Non-pigmented ciliary epithelial cell (primary cell): ENCODE results near the gene ANO2.

ENCODE experiments used
- DNase-seq: peaks from one replicate; pipeline ENCODE4 v3.0.0-alpha.2; 2010; ENCODE audit warnings: low read depth

Gene ANO2

DNA sequence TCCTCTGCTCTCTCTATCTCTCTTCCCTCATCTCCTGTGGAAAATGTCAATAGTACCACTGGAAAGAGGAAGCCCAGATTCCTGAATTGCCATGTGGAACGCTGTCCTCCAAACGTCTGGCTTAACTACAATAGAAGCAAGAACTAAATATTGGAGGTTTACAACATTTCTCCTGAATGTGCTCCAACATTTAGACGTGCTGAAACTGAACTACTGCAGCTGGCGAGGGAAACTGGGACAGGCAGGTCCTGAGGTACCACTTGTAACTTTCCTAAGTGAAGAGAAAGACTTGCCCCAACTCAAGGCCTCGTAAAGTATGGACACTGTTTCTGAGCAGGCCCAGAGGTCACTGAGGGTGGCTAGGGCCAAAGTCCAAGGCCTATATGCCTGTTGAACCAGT is 325.4 kb downstream of the ANO2 start:
- DNase-seq: no peak

DNA sequence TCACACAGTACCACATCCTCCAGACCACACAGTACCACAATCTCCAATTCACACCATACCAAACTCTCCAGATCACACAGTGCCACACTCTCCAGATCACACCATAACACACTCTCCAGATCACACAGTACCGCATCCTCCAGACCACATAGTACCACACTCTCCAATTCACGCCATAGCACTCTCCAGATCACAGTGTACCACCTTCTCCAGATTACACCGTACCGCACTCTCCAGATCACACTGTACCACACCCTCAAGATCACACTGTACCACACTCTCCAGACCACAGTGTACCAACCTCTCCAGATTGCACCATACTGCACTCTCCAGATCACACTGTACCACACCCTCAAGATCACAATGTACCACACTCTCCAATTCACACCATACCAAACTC is 328.2 kb downstream of the ANO2 start:
- DNase-seq: no peak

DNA sequence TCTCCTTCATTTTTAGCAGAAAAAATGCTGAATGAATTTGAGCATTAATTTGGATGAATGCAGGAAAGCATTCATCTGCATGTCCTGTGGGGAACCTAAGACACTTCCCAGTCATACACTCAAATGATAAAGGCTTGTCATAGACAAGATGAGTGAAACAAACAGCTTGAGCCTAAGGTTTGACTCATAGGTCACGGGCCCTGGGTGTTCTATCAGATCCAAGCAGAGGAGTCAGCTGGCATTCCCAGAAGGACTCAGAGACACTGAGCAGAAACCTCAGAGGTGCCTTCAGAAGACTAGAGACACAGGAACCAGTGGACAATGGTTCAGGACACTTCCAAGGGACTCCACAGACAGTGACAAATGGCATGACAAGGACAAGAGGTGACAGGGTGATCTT is 329.3 kb downstream of the ANO2 start:
- DNase-seq: no peak

DNA sequence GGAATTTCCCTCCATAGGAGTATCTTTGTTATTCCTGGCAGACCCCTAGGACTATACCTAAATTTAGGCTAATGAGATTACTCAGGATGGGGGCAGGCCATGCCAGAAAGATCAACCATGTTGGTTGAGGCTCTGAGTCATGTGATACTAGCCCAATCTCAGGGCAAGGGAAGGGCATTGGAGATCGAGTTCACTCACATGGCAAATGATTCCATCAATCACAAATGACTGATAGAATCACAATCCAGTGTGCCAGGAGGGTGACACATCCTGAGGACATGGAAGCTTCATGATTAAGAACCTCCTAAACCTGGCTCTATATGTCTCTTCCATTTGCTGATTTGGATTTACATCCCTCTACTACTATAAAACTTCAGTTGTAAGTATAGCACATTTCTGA is 330.8 kb downstream of the ANO2 start:
- no peak for DNase-seq

DNA sequence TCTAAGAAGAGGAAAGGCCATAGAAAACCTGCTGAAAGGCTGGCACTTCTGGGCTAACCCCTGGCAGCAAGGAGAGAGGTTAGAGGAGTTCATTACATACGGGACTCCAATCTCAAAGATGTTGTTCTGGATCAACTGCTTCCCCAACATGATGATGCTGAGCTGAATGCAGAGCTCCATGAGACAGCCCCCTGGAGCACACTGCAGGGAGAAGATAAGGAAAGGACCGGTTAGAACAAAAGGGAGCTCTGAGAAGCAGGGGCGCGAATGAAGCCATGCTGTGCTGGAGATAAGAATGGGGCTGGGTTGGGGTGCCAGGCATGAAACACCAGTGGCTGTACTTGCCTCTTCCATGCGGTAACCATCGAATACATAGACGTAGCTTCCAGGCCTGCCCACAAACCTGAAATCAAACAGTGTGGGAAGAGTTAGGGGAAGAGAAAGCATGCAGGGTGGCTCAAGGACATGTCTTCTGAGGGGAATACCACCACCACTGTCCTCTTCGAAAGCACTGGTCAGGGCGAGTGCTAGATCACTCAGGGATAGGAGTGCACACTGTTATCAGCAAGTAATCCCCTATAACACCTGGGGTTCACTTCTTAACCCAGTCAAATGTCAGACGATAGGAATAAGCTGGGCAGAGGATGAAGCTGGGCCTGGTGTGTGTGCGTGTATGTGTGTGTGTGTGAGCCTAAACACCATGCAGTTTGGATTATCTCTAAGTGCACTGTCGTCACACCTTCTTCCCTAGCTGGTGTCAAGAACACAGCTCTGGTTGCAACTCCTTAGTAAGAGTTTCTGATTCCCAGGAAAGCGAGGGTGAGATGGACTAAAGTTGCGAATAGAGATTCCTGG is 332.3 kb downstream of the ANO2 start:
- no peak for DNase-seq

DNA sequence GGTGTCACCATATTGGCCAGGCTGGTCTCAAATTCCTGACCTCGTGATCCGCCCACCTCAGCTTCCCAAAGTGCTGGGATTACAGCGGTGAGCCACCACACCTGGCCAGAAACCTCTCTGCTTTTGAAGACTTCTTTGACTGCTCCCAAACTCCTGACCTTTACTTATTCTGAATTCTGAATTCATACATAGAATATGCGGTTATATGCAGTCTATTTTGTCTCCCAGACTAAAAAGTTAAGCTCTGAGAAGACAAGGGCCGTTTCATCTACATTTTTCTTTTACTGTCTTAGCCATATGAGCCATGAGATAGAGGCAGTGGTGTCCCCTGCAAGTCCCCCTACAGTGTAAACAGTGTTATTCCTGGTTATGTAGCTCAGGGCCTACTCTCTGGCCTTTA is 333.9 kb downstream of the ANO2 start:
- DNase-seq: no peak

DNA sequence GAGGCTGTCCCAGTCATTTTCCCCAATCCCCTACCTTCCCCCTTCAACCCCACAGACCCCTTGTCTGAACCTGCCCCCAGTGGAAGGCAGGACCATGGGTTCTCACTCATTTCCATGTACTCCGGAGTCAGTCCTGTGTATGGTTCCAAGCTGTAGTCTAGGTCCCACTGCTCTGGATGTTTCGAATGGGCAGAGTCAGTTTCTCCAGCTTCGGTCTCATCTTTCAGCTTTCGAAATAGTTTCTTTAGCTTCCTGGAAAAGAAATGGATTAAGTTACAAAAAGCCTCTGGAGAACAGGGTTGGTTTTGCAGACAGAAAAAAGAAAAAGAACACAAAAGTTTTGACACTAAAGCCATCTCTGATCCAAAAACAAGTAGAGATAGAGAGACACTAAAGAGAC is 345.7 kb downstream of the ANO2 start:
- no peak for DNase-seq

DNA sequence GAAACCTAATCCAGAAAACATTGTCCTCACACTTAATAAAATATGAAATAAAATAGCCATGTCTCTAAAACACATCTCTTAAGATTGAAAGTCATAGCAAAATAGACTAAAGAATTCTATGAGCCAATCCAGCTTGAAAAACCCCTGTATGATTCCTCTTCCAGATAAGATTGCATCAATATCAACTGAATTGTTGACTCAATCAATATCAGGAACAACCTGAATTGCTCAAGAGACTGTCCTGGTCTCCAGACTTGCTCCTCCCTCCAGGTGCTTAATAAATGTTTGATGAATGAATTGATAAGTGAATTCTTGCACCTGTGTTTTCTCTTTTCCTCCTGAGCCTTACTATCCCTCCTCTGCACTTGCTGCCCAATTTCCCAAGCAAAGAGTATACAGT is 351.1 kb downstream of the ANO2 start:
- DNase-seq: no peak

DNA sequence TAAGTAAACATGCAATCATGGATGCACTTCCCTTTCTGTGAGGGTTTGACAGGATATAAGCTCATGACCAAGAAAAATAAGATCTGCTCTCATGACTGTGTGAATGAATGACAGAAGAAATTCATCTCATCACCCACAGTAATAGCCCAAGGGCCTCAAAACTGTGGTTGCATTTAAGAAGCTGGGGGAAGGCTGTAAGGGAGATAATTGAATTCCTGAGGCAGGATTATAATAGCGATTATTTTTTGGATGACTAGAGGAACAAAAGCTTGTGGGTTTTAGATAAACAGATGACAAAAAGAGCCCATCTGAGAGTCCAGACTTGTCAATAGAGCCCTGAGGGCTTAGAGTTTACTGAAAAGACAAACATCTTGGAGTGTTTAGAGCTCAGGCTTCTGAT is 352.0 kb downstream of the ANO2 start:
- no peak for DNase-seq

DNA sequence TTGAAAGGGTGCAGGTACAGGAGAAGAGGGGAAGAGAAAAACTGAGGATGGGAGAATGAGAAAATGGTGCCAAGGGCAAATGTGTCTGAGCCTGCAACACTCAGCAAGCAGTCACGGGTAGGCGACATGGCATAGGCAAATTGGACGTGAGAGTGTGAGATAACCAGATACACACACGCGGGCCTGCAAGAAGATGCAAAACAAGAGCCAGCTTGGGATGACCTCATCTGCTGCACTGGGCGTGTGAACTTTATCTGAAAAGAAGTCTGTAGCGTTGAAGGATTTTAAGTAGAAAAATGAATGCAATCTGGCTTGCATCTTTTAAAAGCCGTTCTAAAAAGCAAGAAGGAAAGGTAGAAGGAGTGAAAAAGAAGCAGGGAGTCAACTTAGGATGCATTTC is 352.7 kb downstream of the ANO2 start:
- DNase-seq: no peak

DNA sequence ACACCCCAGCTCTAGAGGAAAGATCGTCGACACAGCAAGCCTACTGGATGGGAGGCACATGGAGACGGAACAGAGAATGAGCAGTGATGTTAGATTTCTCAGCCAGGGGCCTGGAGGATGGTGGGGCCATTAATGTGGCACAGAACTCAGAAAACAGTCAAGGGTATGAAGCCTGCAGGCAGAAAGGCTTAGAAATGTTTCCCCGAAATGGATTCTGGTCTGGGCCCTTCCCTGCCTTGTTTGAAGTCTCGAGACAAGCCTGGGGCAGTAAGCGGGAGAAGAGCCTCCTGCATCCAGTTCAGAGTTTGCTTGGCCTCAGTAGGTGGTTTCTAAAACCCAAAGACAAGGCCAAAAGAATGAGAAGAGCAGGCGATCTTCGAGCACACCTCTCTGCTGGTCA is 354.7 kb downstream of the ANO2 start:
- no peak for DNase-seq

DNA sequence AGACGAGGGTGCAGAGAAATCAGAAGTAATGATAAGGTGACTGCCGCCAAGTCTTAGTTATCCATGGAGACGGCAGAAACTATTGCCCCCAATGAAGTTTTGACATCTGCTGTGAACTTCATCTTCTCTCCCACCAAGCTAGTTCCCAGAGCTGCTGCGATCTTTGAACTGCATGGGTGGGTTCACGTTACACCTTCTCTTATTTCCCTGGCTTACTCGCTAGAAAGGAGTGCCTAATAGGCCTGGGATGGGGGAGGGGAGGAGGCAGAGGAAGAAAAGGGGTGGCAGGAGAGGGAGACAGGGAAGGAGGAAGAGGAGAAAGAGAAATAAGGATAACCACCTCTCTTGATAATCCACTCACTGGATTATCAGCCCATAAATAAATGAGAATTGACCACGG is 356.0 kb downstream of the ANO2 start:
- DNase-seq: no peak

DNA sequence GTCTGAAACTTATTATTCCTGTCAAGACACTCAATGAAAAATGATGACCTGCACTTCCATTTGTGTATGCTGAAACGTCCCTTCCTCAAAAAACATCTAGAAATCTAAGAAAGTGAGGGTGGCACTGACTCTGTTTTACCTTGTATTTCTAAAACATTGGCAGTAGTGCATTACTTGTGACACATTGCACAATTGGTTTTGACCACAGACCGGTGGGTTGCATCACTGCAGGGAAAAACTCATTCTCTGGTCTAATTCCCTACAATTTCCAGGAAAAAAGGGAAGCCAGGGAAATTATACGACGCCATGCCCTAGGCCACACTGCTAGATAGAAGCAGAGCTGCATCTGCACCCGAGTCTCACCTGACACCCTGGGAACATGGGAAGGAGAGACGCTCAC is 356.5 kb downstream of the ANO2 start:
- DNase-seq: no peak

DNA sequence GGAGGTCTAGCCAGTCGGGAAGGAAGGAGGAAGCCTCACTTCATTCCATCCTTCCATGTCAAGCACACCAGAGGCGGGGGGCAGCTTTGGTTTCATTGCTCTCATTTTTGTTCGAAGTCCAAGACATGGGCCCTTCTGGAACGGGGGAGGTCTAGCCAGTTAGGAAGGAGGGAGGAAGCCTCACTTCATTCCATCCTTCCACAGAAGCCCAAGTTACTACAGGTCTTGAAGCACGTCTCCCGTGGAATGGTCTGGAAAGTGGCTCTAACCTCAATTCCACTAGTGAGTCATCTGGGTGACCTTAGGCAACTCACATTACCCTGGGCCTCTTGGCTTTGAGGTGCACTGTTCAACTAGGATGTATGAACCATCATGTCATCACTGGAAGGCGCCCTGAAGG is 356.9 kb downstream of the ANO2 start:
- DNase-seq: no peak

DNA sequence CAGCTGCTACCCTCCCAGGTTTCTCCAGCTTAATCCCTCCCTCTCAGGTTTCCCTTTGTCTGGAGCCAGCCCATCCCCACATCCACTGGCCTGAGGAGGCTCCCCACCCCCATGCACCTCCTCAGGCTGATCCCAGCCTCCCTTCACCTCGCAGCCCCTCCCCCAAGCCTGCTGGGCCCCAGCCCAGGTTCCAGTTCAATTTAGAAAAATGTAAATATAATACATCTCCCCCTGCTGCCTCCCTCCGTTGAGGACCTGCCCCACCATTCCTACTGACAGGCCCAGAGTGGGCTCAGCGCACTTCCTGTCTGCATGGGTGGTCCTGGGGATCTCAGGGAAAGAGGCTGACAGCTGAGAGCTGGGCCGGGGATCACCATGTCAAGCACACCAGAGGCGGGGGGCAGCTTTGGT is 357.3 kb downstream of the ANO2 start:
- no peak for DNase-seq

DNA sequence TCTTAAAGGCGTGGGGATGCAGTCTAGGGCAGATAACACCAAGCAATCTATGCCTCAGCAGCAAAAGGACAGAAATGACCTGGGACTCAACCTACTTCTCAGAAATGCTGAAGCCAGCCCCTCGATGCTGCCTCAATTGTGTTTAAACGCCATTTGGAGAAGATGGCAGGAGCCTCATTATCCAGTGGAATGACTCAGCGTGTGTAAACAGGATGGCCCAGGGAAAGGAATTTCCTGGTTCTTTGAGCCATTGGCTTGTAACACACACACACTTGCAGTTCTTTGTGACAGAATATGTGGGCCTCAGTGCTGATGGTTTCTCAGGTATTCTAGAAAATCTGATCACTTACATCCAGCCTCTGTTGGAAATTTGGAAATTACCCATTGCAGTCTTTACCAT is 358.9 kb downstream of the ANO2 start:
- no peak for DNase-seq

DNA sequence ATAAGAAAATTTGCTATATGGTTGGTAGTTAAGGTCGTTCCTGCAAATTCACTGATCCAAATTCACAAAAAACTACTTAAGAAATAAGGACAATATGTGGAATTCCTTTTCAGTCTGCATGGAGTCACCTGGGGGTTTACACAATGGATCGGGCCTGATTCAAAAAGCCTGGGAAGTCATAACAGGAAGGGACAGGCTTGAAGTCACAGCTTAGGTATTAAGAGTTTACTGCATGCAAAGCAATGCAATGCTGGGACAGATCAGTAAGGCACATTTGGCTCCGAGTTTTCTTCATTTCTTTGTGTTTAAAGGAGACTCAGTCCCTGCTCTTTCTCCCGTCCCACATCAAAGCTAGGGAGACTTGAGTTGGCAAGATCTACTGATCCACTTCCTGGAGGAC is 359.9 kb downstream of the ANO2 start:
- no peak for DNase-seq

DNA sequence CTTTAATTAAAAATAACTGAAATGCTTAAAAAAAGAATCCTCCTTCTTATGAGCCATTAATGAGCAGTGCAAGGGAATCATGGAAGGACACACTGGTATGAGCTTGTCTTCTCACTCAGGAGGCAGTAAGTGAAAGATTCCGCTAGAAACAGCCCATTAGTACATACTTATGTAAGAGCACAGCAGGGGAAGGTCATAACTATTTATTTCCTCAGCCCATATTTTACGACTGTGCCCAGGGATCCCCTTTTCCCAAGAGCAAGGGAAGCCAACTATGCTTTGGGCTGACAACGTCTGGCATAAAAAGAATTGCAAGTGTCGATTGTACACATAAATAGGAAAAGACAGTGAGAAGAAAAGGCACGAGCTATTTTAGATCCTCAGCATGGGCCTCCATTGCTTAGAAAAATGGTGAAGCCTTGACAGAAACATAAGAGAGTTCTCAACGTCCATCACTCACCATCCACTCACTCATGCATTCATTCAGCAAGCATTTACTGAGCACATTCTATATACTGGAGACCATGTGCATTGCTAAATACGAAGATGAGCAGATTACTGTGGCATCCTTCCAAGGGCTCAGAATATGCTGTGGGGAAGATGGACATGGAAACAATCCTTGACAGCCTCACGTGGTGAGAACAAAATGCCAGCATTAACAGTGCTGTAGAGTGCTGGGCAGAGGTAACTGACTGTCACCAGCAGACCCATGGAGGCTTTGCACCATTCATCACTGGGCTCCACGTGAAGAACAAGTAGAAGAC is 360.5 kb downstream of the ANO2 start:
- no peak for DNase-seq

DNA sequence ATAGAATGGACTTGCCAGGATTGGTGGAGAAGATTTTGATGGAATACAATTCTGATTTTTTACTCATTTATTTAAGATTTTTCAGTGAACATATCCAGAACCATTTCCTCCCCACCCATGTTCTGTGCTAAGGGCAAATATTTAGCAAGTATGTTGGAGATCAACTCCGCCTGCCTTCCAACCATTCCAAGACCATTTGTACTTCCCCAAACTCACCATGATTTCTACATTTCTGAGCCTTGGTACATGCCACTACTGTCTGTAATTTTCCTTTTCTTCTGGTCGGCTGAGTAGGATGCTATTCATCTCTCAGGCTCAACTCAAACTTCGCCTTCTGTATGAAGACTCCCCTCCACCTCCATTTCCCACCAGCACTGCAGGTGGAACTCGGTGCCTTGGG is 362.5 kb downstream of the ANO2 start:
- no peak for DNase-seq

DNA sequence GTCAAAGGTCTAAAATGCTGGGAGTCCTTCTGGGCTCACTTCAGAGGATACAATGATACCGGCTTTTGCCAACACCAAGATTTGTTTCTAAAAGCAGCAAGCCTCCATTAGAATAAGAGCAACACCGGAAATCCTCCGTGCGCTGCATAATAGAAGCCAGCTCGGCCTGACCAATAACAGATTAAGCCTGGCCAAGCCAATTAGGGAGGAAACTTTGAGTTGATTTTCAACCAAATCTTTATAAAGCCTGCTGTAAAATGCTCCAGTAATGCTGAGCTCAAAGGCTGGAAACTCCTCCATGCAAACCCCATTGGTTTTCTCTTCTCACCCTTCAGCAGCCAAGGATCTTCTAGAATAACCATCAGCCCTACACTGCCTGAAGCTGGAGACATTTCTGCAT is 363.0 kb downstream of the ANO2 start:
- no peak for DNase-seq

DNA sequence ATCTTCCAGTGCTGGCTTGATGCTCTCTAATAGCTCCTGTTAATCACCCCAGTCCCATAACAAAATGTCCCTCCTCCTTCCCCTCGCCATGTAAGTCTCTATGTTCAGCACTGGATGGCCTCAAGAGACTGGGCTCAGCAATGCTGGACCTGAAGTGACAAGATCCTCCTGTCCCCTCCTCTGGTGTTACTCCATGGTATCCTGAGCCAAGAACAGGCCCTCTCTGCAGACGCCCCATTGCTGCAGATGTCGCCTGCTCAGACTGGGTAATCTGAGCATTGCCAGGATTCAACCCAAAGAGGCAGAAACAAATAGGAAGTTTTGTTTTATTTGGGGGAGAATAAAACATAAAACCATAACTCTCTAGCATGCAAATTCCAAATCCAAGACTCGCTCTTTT is 363.4 kb downstream of the ANO2 start:
- no peak for DNase-seq

DNA sequence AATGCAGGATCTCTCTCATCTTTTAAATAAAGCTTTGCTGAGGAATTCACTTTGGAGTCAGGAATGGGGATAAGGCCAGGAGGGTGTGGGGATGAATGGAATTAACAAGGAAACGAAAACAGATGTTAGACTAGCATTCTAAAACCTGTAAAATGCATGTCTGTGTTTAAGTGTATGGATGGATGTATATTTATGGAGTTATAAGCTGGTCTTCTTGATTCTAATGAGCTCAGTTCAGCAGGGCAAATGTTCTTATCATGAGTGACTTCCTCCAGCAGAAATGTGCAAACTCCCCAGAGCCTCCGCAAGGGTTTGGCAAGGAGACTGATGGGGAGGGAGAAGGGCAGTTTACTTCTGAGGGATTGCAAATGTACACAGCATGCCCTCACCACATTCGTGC is 364.0 kb downstream of the ANO2 start:
- no peak for DNase-seq

DNA sequence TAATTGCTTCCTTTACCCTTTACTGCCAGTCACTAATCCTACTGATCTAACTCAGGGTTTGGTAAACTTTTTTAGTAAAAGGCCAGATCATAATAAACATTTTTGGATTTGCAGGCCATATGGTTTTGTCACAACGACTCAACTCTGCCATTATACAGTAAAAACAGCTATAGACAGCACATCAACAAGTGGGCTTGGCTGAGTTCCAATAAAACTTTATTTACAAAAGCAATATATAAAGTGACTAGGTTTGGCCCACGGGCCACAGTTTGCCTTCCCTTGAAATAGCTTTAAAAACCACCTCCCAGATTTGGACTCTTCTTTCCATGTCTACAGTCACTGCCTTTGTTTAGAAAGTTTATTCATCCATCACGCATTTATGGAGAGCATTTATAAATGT is 366.3 kb downstream of the ANO2 start:
- no peak for DNase-seq

DNA sequence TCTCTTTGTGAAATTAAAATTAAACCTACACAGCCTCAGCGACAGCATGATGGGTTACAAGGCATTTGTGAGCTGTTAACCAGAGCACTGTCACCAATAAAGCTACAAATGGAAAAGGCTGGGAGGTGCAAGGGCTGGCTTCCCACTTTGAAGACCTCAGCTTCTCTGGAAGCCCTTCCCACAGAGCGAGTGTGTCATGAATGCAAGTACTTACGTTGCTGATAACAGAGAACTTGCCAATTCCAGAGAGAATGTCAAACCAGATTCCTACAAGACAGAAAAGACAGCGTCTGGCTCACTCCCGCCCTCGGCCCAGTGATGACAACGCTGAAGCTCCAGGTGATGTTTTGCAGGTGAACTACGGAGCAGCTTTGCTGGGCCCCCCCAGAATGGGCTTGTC is 367.3 kb downstream of the ANO2 start:
- no peak for DNase-seq
